HG03060 (cell line): ENCODE results near the gene REX1BD.
"Not testable (repeated sequence)": the region's sequence is repeated elsewhere in the genome, so short reads cannot be mapped to it uniquely, and the experiment has no call there.

Experiments
- ATAC-seq: cut with Tn5 transposase; IDR thresholded peaks from one replicate; pipeline ENCODE4 v1.9.1; 2021; ENCODE audit warnings: low read depth, moderate number of reproducible peaks; ENCODE audit not compliant: unreplicated experiment

REX1BD gene

DNA sequence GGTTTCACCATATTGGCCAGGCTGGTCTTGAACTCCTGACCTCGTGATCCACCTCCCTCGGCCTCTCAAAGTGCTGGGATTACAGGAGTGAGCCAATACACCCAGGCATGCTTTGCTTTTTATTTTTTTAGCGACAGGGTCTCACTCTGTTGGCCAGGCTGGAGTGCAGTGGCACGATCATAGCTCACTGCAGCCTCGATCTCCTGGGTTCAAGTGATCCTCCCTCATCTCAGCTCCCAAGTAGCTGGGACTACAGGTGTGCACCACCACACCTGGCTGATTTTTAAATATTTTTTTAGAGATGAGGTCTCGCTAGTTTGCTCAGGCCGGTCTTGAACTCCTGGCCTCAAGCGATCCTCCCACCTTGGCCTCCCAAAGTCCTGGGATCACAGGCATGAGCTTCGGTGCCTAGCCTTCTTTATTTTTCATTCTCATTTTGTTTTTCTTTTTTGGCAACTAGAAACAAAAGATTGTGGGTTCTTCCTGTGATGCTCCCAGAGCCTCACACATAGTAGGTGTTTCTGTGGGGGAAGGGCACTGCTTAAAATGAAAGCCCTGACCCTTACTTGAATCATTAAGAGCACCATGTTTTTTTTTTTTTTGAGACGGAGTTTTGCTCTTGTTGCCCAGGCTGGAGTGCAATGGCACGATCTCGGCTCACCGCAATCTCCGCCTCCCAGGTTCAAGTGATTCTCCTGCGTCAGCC lies 12.2 kb downstream of the REX1BD start:
- ATAC-seq = not testable (repeated sequence)

DNA sequence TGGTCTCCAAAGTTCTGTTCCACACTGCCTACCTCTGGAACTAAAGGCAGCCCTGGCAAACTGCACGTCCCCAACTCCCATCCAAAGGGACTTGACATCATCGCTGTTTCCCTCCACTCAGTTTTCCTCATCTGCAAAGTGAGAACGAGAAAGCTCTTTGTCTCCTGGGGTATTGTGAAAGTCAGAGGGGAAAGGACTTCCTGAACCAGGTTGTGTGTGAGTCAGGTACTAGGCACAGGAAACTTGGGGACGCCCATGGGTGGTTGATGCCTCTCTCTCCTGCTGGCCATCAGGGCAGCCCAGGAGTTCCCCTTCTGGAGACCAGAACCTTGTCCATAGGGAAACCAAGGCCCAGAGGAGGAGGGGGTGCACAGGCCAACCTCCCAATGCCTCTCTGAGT lies 13.3 kb downstream of the REX1BD start:
- no peak for ATAC-seq

DNA sequence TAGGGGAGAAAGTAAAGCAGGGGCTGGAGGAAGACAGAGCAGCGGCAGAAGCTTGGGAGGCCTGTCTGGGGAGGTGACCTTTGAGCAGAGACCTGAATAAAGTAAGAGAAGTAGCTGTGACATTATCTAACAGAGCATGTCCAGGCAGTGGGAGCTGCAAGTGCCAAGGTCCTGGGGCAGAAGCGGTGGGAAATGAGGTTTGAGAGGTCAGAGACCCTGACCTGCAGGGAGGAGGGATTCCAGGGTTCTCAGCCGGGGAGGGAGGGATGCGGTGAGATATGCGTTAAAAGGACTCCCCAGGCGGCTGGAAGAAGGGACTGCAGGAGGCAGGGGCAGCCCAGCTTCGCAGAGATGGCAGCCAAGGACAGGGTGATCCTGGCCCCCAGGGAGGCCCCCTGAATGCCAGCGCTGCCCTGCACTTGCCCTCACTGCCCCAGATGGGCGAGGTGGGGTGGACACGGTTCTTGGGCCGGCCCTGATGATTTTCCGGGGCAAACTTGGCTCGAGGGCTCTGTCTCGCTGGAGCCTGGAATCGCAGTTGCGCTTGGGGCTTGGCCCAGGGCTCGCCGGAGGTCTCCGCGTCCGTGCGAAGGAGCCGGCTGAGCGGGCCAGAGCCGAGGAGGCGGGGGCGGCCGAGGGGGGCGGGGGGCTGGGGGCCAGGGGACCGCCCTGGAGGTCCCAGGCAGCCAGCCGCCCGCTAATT lies 14.8 kb downstream of the REX1BD start:
- ATAC-seq = no peak

DNA sequence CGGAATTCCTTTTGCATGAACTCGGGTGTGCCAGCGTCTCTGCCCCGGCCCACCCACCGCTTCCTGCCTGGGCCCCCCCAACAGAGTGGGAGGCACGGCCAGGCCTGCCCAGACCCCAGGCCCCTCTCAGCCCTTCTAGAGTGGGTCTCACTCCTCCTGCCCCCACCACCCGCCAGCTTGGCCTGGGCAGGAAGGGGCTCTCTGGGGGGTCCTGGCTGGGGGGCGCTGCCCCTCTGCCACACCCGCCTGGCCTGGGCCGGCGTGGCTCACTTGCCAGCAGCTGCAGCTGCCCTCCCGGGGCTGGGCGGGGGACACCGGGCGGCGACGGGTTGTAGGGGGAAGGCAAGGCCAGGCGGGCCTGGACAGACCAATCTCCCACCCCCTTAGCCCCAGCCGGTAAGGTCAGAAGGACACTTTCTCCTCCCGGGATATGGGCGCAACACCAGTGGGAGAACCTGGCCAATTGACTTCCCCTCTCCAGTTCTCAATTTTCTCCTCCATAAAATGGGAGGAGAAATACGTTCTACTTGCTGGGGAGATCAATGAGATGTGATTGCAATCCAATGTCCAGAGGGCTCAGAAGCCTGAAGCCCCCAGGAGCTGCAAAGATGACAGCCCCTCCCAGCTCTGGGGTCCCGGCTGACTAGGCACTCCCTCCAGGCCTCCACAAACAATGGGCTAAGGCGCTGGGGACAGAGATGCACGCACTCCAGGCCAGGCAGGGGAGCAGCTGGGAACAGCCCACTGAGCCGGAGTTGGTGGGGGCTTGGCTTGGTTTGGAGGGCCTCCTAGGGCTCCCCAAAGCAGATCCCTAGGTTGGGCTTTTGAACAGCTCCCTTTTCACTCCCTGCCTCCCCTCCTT lies 15.6 kb downstream of the REX1BD start:
- no peak for ATAC-seq

DNA sequence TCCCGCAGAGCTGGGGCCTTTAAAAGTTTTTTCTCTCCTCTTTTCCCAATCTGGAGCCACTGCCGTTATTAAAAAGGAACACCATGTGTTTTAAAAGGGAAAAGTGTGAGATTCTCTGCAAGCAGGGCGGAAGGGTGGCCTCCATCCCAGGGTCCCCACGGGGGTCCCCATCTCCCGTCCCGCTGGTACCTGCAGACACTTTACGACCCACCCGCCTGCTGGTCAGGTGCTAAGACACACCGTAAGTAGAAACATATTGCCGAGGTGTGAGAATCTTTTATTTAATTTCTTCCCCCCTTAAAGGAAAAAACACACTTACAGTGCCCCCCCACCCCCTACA lies 16.2 kb downstream of the REX1BD start:
- no peak for ATAC-seq

DNA sequence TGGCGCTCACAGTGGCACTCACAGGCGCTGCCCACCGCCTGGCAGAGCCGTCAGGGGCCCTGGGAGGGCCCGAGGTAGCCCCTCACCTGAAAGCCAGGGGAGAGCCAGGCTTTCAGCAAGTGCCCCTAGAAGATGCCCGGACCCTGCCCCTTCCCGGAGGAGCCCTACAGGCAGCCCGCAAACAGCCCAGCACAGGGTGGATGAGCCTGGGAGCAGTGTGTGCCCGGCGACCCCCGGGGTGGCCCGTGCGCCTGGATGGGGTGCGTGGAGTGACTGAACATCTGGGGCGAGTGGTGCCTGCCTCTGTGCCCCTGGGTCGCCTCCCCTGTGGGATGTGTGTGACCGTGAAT lies 16.6 kb downstream of the REX1BD start:
- ATAC-seq = no peak

DNA sequence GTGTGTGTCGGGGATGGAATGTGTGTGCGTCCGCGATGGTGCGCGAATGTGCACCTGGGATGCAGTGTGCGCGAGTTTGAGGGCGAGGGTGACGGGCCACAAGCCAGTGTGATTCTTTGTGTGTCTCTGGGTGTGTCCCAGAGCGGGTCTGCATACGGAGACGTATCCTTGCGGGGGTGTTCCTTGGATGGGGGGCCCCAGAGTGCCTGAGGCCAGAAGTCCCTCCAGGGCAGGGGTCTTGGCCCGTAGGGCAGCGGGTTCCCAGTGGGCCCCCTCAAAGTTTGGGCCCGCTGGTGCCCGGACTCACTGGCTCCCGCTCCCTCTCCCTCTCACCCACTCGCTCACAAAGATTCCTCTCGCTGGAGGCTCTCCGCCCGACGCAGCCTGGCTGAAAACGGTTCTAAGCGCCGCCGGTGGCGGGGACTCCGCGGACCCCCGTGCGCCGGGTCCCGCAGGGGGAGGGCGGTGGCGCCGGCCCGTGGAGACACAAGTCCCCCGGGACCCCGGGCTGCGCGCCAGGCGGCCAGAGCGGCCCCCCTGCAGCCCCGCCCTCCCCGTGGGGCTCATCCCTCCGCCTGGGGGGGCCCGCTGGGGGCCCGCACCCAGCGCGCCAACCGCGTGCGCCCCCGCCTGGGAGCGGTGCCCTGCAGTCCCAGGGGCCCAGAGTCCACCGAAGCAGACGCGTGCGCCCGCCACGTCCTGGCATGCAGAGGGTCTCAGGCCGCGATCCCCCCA lies 17.1 kb downstream of the REX1BD start:
- no peak for ATAC-seq

DNA sequence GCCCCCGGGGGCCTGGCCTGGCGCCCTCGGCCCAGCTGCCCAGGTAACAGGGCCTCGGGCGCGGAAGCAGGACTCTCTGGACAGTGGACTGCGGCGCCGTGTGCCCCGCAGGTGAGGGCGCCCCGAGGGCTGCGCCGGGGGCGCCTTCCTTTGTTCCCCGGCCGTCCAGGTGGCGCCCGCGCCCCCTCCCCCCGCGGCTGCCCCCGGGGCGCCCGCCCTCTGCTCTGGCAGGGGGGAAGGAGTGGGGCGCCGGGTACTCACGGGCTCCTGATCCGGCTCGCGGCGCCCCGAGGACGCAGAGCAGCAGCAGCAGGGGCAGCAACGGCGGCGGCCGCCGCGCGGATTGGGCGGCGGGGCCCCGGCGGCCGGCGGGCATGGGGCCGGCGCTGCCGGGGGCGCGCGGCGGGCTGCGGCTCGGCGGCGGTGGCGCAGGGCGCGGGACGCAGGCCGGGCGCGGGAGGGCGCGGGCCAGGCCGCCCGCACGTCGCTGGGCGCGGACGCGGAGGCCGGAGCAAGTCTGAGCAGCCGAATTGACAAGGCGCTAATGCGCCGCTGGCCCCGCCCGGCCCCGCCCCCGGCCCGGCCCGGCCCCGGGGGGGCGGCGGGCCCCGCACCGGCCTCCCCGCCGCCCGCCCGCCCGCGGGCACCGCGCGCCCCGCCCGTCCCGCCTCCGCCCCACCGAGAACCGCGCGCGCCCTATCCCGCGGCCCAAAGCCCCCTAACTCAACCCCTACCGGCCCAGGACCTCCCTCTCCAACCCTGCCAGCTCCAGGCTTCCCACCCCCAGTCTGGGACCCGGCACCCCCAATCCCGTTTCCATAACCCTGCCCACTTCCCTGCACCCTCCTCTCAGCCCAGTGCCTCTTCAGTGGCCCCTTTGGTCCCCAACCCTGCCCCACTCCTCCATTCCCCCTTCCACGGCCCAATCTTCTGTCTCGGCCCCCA lies 18.0 kb downstream of the REX1BD start, which contains the start of gene CRLF1:
Gene CRLF1 (minus strand): TSS at position 519 of the 945 bp plus-strand sequence. CDS start 143 bp downstream, at position 376.
- ATAC-seq = no peak

DNA sequence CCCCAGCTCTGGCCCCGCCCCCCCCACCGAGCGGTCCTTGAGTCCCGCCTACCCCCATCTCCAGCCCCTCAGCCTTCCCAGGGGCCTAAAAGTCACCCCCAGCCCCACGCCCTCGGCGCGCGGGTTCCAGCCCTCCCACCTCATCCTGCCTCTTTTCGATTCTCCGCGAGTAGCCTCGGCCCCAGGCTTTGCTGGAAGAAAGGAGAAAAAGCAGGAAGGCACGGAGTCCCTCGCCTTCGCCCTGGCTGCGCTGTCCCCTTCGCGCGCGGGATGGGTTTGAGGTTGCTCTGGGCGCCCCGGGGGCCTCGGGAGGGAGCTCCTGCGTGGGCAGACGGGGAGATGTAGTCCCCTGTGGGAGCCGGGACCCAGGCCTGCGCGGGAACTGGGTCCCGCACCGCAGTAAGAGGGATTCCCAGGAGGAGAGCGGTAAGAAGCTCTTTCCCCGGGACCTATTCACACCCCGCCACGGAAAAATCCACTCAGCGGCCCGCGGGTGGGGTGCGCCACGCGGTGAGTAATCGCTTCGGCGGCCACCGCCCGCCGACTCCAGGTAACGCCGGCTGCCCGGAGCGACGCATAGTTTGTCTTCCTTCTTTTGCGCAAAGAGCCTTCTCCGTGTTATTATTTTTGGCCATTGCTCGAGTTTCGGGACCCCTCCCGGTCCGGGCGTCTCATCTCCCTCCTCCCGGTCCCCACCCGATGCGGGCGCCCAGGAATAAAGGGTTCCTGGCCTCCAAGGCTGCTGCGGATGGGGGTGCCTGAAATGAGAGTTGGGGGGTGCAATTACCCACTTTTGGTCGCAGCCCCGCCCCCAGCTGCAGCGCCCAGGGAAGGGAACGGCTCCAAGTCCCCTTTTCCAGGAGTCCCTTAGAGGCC lies 18.9 kb downstream of the REX1BD start:
- no peak for ATAC-seq

DNA sequence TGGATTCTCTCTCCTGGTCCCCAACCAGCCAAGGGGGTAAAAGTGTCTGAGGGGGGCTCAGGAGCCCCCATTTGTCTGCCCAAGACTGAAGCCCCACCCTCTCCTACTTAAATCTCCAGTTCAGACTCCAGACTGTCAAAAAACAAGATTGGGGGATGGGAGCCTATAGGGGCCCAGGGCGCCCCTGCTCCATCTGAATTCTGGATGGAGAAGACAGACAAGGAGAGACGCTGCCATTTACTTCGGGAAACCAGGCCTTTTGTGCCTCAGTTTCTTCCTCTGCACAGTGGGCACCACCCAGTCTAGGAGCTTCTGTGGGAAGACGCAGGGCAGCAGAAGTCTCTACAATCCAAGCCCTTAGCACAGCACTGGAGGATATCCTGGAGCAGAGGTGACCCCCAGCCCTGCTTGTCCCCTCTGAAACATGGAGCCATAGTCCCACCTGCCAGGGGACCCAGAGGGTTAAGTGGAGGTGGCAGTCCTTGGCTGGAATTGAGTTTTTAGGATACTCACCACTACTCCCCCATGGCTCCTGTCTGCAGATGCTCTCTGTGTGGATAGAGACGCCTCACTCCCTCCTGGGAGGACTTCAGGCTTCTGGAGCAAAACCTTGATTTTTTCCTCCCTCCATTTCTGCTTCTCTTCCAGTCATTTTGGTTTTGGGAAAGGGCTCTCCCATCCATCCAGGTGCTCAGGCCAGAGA lies 19.7 kb downstream of the REX1BD start:
- no peak for ATAC-seq

DNA sequence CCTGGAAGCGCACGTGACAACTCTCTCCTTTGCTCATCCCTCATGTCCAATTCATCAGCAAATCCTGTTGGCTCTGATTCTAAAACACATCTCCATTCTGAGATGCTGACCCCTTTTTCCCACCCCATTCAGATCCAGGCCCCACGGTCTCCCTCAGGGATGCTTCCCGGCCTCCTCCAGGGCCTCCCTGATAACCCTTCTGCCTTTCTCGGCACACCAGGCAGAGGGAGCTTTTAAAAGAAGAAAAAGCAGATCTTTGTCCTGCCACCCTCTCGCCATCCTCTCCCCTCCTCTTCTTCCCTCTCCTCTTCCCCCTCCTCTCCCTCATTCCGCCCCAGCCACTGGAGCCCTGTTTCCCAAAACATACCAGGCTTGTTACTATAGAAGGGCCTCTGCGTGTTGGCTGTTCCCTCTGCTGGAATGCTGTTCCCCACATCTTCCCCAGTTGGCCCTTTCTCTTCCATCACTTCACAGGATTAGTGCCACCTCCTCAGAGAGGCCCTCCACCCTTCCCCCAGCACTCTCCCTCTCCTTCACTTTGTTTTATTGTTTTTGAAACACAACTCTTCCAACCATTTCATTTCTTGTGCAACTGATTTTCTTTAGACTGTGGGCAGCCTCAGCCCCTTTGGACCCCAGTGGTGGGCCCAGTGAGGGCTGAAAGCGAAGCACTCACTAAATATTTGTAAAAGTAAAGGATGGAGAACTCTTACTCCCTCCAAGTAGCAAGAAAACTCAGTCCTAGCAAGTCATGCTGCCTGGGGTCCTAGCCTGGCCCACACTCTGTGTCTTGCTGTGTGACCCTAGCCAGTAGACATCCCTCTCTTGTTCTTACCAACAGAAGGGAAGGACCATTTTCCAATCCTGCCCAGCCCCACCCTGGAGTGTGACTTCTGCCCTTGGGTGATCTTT lies 20.5 kb downstream of the REX1BD start:
- ATAC-seq = no peak

DNA sequence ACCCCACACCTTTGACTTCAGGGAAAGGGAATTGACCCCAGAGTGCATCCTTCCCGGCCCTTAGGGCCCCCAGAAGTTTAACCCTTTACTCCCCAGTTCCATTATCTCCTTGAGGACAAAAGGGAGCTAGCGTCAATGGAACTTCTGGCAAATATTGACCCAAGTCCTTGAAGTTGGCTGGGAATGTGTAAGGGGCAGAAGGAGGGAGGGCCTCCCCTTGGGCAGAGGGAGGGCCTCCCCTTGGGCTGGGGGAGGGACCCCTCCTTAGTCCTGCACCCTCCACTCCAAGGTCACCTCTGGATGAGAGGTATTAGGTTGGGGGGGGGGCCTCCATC lies 21.1 kb downstream of the REX1BD start:
- ATAC-seq = no peak

DNA sequence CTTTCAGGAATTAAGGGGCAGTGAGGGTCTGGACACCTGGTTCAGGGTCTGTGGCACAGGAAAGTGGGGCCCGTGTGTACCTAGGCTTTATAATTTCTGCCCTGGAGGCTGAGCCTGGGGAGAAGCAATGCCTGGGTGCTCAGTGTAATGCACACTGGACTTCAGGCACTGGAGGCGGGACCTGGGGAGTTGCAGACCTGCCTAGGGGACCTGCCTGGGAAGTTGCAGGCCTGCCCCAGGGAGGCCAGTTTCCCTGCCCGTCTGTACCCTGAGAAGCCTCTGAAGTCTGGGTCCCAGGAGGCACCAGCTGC lies 21.6 kb downstream of the REX1BD start:
- ATAC-seq = no peak

DNA sequence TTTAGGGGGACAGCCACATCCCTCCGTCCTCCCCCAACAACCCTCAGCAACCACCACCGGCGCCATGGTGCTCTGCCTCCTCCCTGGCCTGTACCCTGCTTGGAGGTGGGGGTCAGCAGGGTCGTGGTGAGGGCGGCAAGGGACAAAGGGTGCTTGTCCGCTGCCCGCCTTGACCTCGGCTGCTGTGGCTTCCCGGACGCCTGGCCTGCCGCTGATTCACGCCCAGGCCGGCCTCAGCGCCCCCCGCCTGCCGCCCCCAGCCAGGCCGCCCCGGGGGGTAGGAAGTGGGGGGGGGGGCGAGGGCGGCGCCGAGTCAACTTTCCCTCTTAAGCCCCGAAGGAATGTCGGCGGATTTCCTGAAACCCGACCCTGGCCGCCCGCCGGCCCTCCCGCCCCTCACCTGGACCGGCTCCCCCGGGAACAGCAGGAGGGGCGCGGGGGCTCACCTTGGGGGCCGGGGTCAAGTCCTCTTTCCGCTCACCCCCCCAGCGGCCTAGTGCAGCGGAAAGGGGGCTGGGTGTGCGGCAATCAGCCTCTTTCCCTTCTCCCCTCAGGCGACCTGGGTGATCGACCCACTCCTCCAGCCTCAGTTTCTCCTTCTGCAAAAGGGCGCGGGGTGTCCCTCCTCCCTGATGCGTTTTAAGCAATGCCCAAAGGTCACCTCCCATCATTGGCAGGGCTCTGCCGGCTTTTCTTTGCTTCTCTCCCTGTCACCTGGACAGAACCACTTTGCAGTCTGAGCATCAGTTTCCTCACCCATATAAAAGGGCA lies 22.1 kb downstream of the REX1BD start:
- ATAC-seq = no peak

DNA sequence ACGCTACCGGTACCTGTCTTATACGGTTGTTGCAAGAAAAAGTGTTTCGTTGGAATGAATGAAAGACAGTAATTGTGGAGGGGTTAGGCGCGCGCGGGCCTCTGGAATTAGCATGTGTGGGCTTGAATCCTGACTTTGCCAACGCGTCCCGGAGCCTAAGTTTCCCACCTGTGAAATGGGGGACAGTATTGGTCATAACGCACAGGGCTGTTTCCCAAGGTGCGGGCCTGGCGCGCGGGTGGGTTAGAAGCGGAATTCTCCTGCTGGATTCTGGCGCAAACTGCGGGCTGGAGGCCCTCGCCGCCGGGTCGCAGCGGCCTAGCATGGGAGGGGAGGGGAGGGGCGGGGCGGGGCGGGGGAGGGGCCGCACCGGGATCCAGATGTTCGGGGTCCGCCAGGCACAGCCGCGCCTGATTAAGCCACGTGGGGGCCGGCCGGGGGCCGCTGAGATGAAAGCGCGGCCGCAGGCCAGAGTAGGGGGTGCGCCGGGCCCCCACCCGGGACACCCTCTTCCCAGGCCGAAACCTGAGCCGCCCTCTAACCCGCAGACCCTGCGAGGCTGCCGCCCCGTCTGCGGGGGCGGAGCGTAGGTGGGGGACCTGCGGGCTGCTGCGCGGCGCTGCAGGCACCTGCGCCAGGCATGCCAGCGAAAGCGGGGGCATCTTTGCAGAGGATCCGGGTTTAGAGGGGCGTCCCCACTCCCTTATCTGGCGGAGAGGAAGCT lies 22.9 kb downstream of the REX1BD start:
- ATAC-seq = no peak
